HG03432 (cell line): ENCODE results near the gene MMP2.
A peak's percentile ranks its signal among the peaks of the same experiment; 100 is the strongest.

ENCODE experiments used
- ATAC-seq: cut with Tn5 transposase; IDR thresholded peaks from one replicate; pipeline ENCODE4 v1.9.1; 2021; ENCODE audit warnings: mild to moderate bottlenecking, moderate library complexity; ENCODE audit not compliant: unreplicated experiment

Gene MMP2

GRCh38 chr16:55468352-55468990, 10.5 kb upstream of the MMP2 start:
- ATAC-seq, result no peak

- ATAC-seq, result no peak
These were observed 9.0 kb upstream of the MMP2 start for GRCh38 chr16:55469821-55470532.

- no peak for ATAC-seq
These were observed 8.2 kb upstream of the MMP2 start for GRCh38 chr16:55470533-55471371.

GRCh38 chr16:55471448-55472097, 7.4 kb upstream of the MMP2 start:
- ATAC-seq, result peak; percentile 84

GRCh38 chr16:55473587-55473986, 5.4 kb upstream of the MMP2 start:
- no peak for ATAC-seq

- ATAC-seq, result no peak
These were observed 4.2 kb upstream of the MMP2 start for GRCh38 chr16:55474821-55475220.

GRCh38 chr16:55475919-55476318, 3.1 kb upstream of the MMP2 start:
- no peak for ATAC-seq

- no peak for ATAC-seq
These were observed 2.1 kb upstream of the MMP2 start for GRCh38 chr16:55476625-55477533.

- ATAC-seq, result no peak
These were observed 1.3 kb upstream of the MMP2 start for GRCh38 chr16:55477736-55478135.

- no peak for ATAC-seq
These were observed 587 bp downstream of the MMP2 start for GRCh38 chr16:55479430-55480140.

GRCh38 chr16:55480228-55480655, 1.2 kb downstream of the MMP2 start:
- no peak for ATAC-seq

- ATAC-seq, result no peak
These were observed 2.0 kb downstream of the MMP2 start for GRCh38 chr16:55481023-55481422.

GRCh38 chr16:55482056-55482455, 3.1 kb downstream of the MMP2 start:
- ATAC-seq, result no peak

- ATAC-seq, result no peak
These were observed 8.2 kb downstream of the MMP2 start for GRCh38 chr16:55487048-55487803.

GRCh38 chr16:55488306-55488705, 9.3 kb downstream of the MMP2 start:
- no peak for ATAC-seq

- no peak for ATAC-seq
These were observed 10.3 kb downstream of the MMP2 start for GRCh38 chr16:55489119-55489955.

GRCh38 chr16:55489956-55490265, 10.9 kb downstream of the MMP2 start:
- no peak for ATAC-seq

GRCh38 chr16:55490301-55490700, 11.3 kb downstream of the MMP2 start:
- ATAC-seq, result no peak
